GM23248 (cell line): ENCODE measurements around the gene SF3A2. TPM values are rescaled to one million over a fixed set of nuclear protein-coding genes. Genes with fewer than 3 reads are reported as not detected.

ENCODE experiments used
- DNase-seq: peaks from one replicate; pipeline ENCODE4 v3.0.0-alpha.2; 2015
- H2AFZ ChIP-seq: fragments of 200-600 bp; sonication (generic); 2 replicates; pipeline ENCODE4 v1.6.1; 2016; ENCODE audit warnings: antibody characterized with exemption
- H3F3A ChIP-seq: fragments of 200-600 bp; sonication (generic); 2 replicates; pipeline ENCODE4 v1.6.1; 2016; ENCODE audit warnings: mild to moderate bottlenecking, antibody characterized with exemption, mixed run types; ENCODE audit not compliant: insufficient read depth
- H3K27ac ChIP-seq: fragments of 200-600 bp; sonication (generic); 2 replicates; pipeline ENCODE4 v1.5.1; 2016; ENCODE audit warnings: mild to moderate bottlenecking
- H3K27me3 ChIP-seq: fragments of 200-600 bp; sonication (generic); replicated peaks from 2 replicates; pipeline ENCODE4 v1.6.1; 2016; ENCODE audit warnings: mild to moderate bottlenecking; ENCODE audit not compliant: insufficient read depth
- H3K36me3 ChIP-seq: fragments of 200-600 bp; sonication (generic); 2 replicates; pipeline ENCODE4 v1.6.1; 2016; ENCODE audit warnings: low read depth, mild to moderate bottlenecking
- H3K4me1 ChIP-seq: fragments of 200-600 bp; sonication (generic); 2 replicates; pipeline ENCODE4 v1.6.1; 2016; ENCODE audit warnings: mild to moderate bottlenecking; ENCODE audit not compliant: insufficient read depth
- H3K4me2 ChIP-seq: fragments of 200-600 bp; sonication (generic); one replicate; pipeline ENCODE4 v1.6.1; 2016; ENCODE audit warnings: mild to moderate bottlenecking; ENCODE audit not compliant: unreplicated experiment
- H3K4me3 ChIP-seq: fragments of 200-600 bp; sonication (generic); 2 replicates; pipeline ENCODE4 v1.5.1; 2016; ENCODE audit warnings: mild to moderate bottlenecking
- H3K79me2 ChIP-seq: fragments of 200-600 bp; sonication (generic); 2 replicates; pipeline ENCODE4 v1.6.1; 2016; ENCODE audit warnings: mild to moderate bottlenecking; ENCODE audit not compliant: insufficient read depth
- H3K9ac ChIP-seq: fragments of 200-600 bp; sonication (generic); 2 replicates; pipeline ENCODE4 v1.6.1; 2016; ENCODE audit warnings: mild to moderate bottlenecking
- H3K9me2 ChIP-seq: fragments of 200-600 bp; sonication (generic); 2 replicates; pipeline ENCODE4 v1.6.1; 2016; ENCODE audit warnings: mixed run types, mild to moderate bottlenecking, moderate library complexity; ENCODE audit not compliant: insufficient read depth
- H3K9me3 ChIP-seq: fragments of 200-600 bp; sonication (generic); one replicate; pipeline ENCODE4 v1.6.1; 2017; ENCODE audit warnings: low read depth
- H4K20me1 ChIP-seq: fragments of 200-600 bp; sonication (generic); 2 replicates; pipeline ENCODE4 v1.6.0; 2016; ENCODE audit not compliant: insufficient read depth
- EZH2 ChIP-seq: fragments of 200-600 bp; sonication (generic); IDR thresholded peaks from 2 replicates; pipeline ENCODE4 v1.6.1; 2018; ENCODE audit warnings: antibody characterized with exemption, mild to moderate bottlenecking; ENCODE audit not compliant: insufficient read depth, poor library complexity, severe bottlenecking
- EZH2phosphoT487 ChIP-seq: fragments of 200-600 bp; sonication (generic); IDR thresholded peaks from 2 replicates; pipeline ENCODE4 v1.6.1; 2018; ENCODE audit warnings: antibody characterized with exemption, moderate library complexity, mild to moderate bottlenecking, low read depth; ENCODE audit not compliant: insufficient read depth
- WGBS, 2 experiments: methylation state at CpG; one replicate each; pipeline ENCODE4 v1.1.6; 2015 to 2017; ENCODE audit warnings: low lambda C conversion rate in 2 of 2, low coverage in 1 of 2; ENCODE audit errors: missing lambda C conversion rate in 2 of 2; 5-methylcytosine and 5-hydroxymethylcytosine counted together
- in situ Hi-C: fragments of 300-500 bp; cut with MboI; formaldehyde crosslinking; loops from 2 replicates; pipeline ENCODE4 v1.15.0; 2020
- polyA plus RNA-seq: library from polyadenylated mRNA; unstranded; fragments of >200 nt; fragmentation: Nextera tagmentation; extraction: Ambion mirVana; gene quantifications from 2 replicates; pipeline ENCODE4 v1.2.1, GENCODE V29; 2016
- total RNA-seq: library from RNA; depleted of rRNA; stranded (reverse); fragments of >200 nt; shearing (Covaris generic); gene quantifications from 2 replicates; pipeline ENCODE4 v1.2.3, GENCODE V29; 2014

The SF3A2 gene
- total and polyA plus RNA-seq, 2 experiments from 2014 or later: 16.8 to 26.7 TPM

GRCh38 chr19:2242092-2242537, 5.5 kb downstream of the SF3A2 start:
- WGBS, 2 experiments: 86 to 87% methylated on average over 12 of the region's 12 CpGs
- Histone ChIP-seq H4K20me1 (peaks cover 10% of the 10 kb centered on the region; the same call in 1 of the 2 replicates), H3K9ac (no peak overlapping the region), H3K27me3 (no peaks in the 10 kb centered on the region), H3K9me2 (no peaks in the 10 kb centered on the region), H3F3A (peaks cover 17% of the 10 kb centered on the region; the same call in 1 of the 2 replicates), H3K79me2 (peaks cover 93% of the 10 kb centered on the region), H3K4me2 (no peak overlapping the region), H3K36me3 (peaks cover 18% of the 10 kb centered on the region; the same call in 1 of the 2 replicates), H2AFZ (no peak overlapping the region), H3K4me1 (peaks cover 31% of the 10 kb centered on the region), H3K4me3 (no peak overlapping the region), H3K27ac (no peak overlapping the region), H3K9me3 (no peaks in the 10 kb centered on the region)
- in situ Hi-C loops: no loop called here
- DNase-seq: no peak
- TF ChIP-seq EZH2phosphoT487 (no peak), EZH2 (no peak)

- no peaks in the 10 kb centered on the region for H3K27me3 ChIP-seq
- H3K27ac ChIP-seq: no peak overlapping the region
- no peak for TF ChIP-seq EZH2phosphoT487
- TF ChIP-seq EZH2: no peak
- peaks cover 10% of the 10 kb centered on the region; the same call in 1 of the 2 replicates for H4K20me1 ChIP-seq
- H3K4me3 ChIP-seq: no peak overlapping the region
- no peak overlapping the region for H3K4me2 ChIP-seq
- peaks cover 86% of the 10 kb centered on the region for H3K79me2 ChIP-seq
- H3F3A ChIP-seq: peaks cover 16% of the 10 kb centered on the region; the same call in 1 of the 2 replicates
- no peaks in the 10 kb centered on the region for H3K9me2 ChIP-seq
- 83 to 92% methylated on average over 8 of the region's 8 CpGs for WGBS, 2 experiments
- peaks cover 20% of the 10 kb centered on the region; the same call in 1 of the 2 replicates for H3K36me3 ChIP-seq
- H3K9me3 ChIP-seq: no peaks in the 10 kb centered on the region
- peaks cover 26% of the 10 kb centered on the region for H3K4me1 ChIP-seq
- H3K9ac ChIP-seq: no peak overlapping the region
- no peak for DNase-seq
- in situ Hi-C loops: no loop called here
- no peak overlapping the region for H2AFZ ChIP-seq
These were observed 6.2 kb downstream of the SF3A2 start for GRCh38 chr19:2242816-2243215.

GRCh38 chr19:2243274-2244124, 6.9 kb downstream of the SF3A2 start:
- Histone ChIP-seq H2AFZ (no peak overlapping the region), H3K4me1 (peaks cover 19% of the 10 kb centered on the region), H3K4me2 (no peak overlapping the region), H3K79me2 (peaks cover 79% of the 10 kb centered on the region), H3K27me3 (no peaks in the 10 kb centered on the region), H3F3A (peaks cover 9% of the 10 kb centered on the region; the same call in 1 of the 2 replicates), H3K4me3 (no peak overlapping the region), H3K9me2 (no peaks in the 10 kb centered on the region), H3K9ac (no peak overlapping the region), H3K9me3 (no peaks in the 10 kb centered on the region), H4K20me1 (0 out of 2 replicates have a peak, but pooled peaks cover 6% of the 10 kb centered on the region), H3K27ac (no peak overlapping the region), H3K36me3 (peaks cover 20% of the 10 kb centered on the region; the same call in 1 of the 2 replicates)
- WGBS, 2 experiments: 73 to 75% methylated on average over 29 to 32 of the region's 32 CpGs
- TF ChIP-seq EZH2phosphoT487 (no peak), EZH2 (no peak)
- in situ Hi-C loops: no loop called here
- no peak for DNase-seq

- Histone ChIP-seq H3K4me2 (no peak overlapping the region), H4K20me1 (0 out of 2 replicates have a peak, but pooled peaks cover 6% of the 10 kb centered on the region), H3K9me3 (no peaks in the 10 kb centered on the region), H3K4me3 (no peak overlapping the region), H3K36me3 (peaks cover 20% of the 10 kb centered on the region; the same call in 1 of the 2 replicates), H3K79me2 (peaks cover 73% of the 10 kb centered on the region), H3K4me1 (peaks cover 14% of the 10 kb centered on the region), H3F3A (peaks cover 4% of the 10 kb centered on the region; the same call in 1 of the 2 replicates), H3K27ac (no peak overlapping the region), H3K9me2 (no peaks in the 10 kb centered on the region), H3K9ac (no peak overlapping the region), H2AFZ (no peak overlapping the region), H3K27me3 (no peaks in the 10 kb centered on the region)
- no peak for TF ChIP-seq EZH2
- no peak for TF ChIP-seq EZH2phosphoT487
- DNase-seq: no peak
- WGBS, 2 experiments: 79 to 89% methylated on average over 8 to 12 of the region's 12 CpGs
- in situ Hi-C loops: no loop called here
These were observed 7.4 kb downstream of the SF3A2 start for GRCh38 chr19:2244125-2244411.
